ENCODE data around the gene MAGEA6. TPM values are rescaled to one million over a fixed set of nuclear protein-coding genes. Genes with fewer than 3 reads are reported as not detected.
"Not testable (repeated sequence)": the region's sequence is repeated elsewhere in the genome, so short reads cannot be mapped to it uniquely, and the experiment has no call there.

Gene MAGEA6
- not detected for total RNA-seq
- polyA plus RNA-seq (ENCODE audit: insufficient read depth in 1 of 8, insufficient read length in 8 of 8, low replicate concordance in 1 of 8) = under 1 TPM in 2 of 8 donors, not detected in 6; 0.06 to 0.10 TPM
- long read RNA-seq, donor 1 = 0 reads
- long read RNA-seq, donor 2 = 0 reads
- long read RNA-seq, donor 3 = 0 reads
- long read RNA-seq, donor 4 = 0 reads
- long read RNA-seq, donor 5 = 0 reads
- long read RNA-seq, donor 6 = 0 reads
- long read RNA-seq, donor 7 = 0 reads
- long read RNA-seq, donor 8 = 0 reads
- long read RNA-seq, donor 9 = 0 reads
- long read RNA-seq, donor 10 = 0 reads
- long read RNA-seq, donor 11 = 0 reads

GRCh38 chrX:152769549-152770289, at the start of gene MAGEA6:
Gene MAGEA6, minus strand, starts transcription at chrX:152769689. Its CDS starts 2,039 bp downstream, at chrX:152767650.
- not testable (repeated sequence) for H3K27ac ChIP-seq (ENCODE audit: low read length); H3K9me3 ChIP-seq (replicated peaks; ENCODE audit: control insufficient read depth, low read depth, low read length); DNase-seq; H3K36me3 ChIP-seq (ENCODE audit: control insufficient read depth, insufficient read depth, low read length); H3K4me1 ChIP-seq (ENCODE audit: control insufficient read depth, insufficient read depth, low read length); H3K27me3 ChIP-seq (ENCODE audit: control insufficient read depth, insufficient read depth, low read length); H3K4me3 ChIP-seq (ENCODE audit: low read length)
- no CpG with 5 or more reads among the region's 29 CpGs for WGBS (ENCODE audit: insufficient coverage)

DNA sequence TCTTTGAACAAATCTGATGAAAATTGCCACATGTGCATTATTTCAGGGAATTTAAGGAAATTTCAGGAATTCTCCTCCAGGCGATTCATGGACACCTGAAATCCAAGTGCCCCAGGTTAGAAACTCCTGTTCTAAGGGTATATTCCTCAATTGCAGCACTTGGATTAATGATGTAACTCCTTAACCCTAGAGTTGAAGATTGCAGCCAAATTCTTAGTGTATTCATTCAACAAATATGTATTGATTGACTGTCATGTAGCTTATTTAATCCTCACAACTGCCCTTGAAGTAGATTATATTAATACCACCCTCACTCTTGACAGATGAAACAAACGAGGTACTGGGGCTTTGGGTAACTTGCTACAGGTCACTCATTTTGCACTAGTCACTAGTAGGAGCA, 49.8 kb upstream of the MAGEA6 start:
- H3K4me1 ChIP-seq (ENCODE audit: control insufficient read depth, insufficient read depth, low read length) = no peaks in the 10 kb centered on the region
- DNase-seq = no peak
- no peak overlapping the region for H3K4me3 ChIP-seq (ENCODE audit: low read length)
- H3K36me3 ChIP-seq (ENCODE audit: control insufficient read depth, insufficient read depth, low read length) = no peaks in the 10 kb centered on the region
- no CpG with 5 or more reads among the region's 2 CpGs for WGBS (ENCODE audit: insufficient coverage)
- H3K27ac ChIP-seq (ENCODE audit: low read length) = no peak overlapping the region
- no peaks in the 10 kb centered on the region for H3K9me3 ChIP-seq (replicated peaks; ENCODE audit: control insufficient read depth, low read depth, low read length)
- H3K27me3 ChIP-seq (ENCODE audit: control insufficient read depth, insufficient read depth, low read length) = peaks cover 19% of the 10 kb centered on the region

GRCh38 chrX:152818356-152818755, 48.9 kb upstream of the MAGEA6 start:
- Histone ChIP-seq H3K4me3 (ENCODE audit: low read length) (no peak overlapping the region), H3K27ac (ENCODE audit: low read length) (no peak overlapping the region), H3K9me3 (replicated peaks; ENCODE audit: control insufficient read depth, low read depth, low read length) (no peaks in the 10 kb centered on the region), H3K27me3 (ENCODE audit: control insufficient read depth, insufficient read depth, low read length) (peaks cover 14% of the 10 kb centered on the region), H3K4me1 (ENCODE audit: control insufficient read depth, insufficient read depth, low read length) (no peaks in the 10 kb centered on the region), H3K36me3 (ENCODE audit: control insufficient read depth, insufficient read depth, low read length) (no peaks in the 10 kb centered on the region)
- no peak for DNase-seq
- WGBS (ENCODE audit: insufficient coverage) = 60% methylated on average over 2 of the region's 5 CpGs

- Histone ChIP-seq H3K36me3 (ENCODE audit: control insufficient read depth, insufficient read depth, low read length) (no peaks in the 10 kb centered on the region), H3K27ac (ENCODE audit: low read length) (no peak overlapping the region), H3K9me3 (replicated peaks; ENCODE audit: control insufficient read depth, low read depth, low read length) (no peaks in the 10 kb centered on the region), H3K27me3 (ENCODE audit: control insufficient read depth, insufficient read depth, low read length) (peaks cover 10% of the 10 kb centered on the region), H3K4me3 (ENCODE audit: low read length) (no peak overlapping the region), H3K4me1 (ENCODE audit: control insufficient read depth, insufficient read depth, low read length) (no peaks in the 10 kb centered on the region)
- DNase-seq = peak; percentile 43
- WGBS (ENCODE audit: insufficient coverage) = 25% methylated on average over 1 of the region's 6 CpGs
These were observed 47.7 kb upstream of the MAGEA6 start for GRCh38 chrX:152817078-152817764.

GRCh38 chrX:152814048-152814447, 44.6 kb upstream of the MAGEA6 start:
- WGBS (ENCODE audit: insufficient coverage) = 63% methylated on average over 5 of the region's 5 CpGs
- no peak for DNase-seq
- H3K9me3 ChIP-seq (replicated peaks; ENCODE audit: control insufficient read depth, low read depth, low read length) = no peaks in the 10 kb centered on the region
- H3K4me1 ChIP-seq (ENCODE audit: control insufficient read depth, insufficient read depth, low read length) = no peaks in the 10 kb centered on the region
- H3K27me3 ChIP-seq (ENCODE audit: control insufficient read depth, insufficient read depth, low read length) = peaks cover 17% of the 10 kb centered on the region
- no peak overlapping the region for H3K4me3 ChIP-seq (ENCODE audit: low read length)
- no peaks in the 10 kb centered on the region for H3K36me3 ChIP-seq (ENCODE audit: control insufficient read depth, insufficient read depth, low read length)
- H3K27ac ChIP-seq (ENCODE audit: low read length) = no peak overlapping the region

GRCh38 chrX:152813206-152813605, 43.7 kb upstream of the MAGEA6 start:
- Histone ChIP-seq H3K27ac (ENCODE audit: low read length) (no peak overlapping the region), H3K36me3 (ENCODE audit: control insufficient read depth, insufficient read depth, low read length) (no peaks in the 10 kb centered on the region), H3K4me3 (ENCODE audit: low read length) (no peak overlapping the region), H3K27me3 (ENCODE audit: control insufficient read depth, insufficient read depth, low read length) (peaks cover 17% of the 10 kb centered on the region), H3K9me3 (replicated peaks; ENCODE audit: control insufficient read depth, low read depth, low read length) (no peaks in the 10 kb centered on the region), H3K4me1 (ENCODE audit: control insufficient read depth, insufficient read depth, low read length) (no peaks in the 10 kb centered on the region)
- 52% methylated on average over 4 of the region's 5 CpGs for WGBS (ENCODE audit: insufficient coverage)
- no peak for DNase-seq

- Histone ChIP-seq H3K36me3 (ENCODE audit: control insufficient read depth, insufficient read depth, low read length) (no peaks in the 10 kb centered on the region), H3K9me3 (replicated peaks; ENCODE audit: control insufficient read depth, low read depth, low read length) (no peaks in the 10 kb centered on the region), H3K4me3 (ENCODE audit: low read length) (no peak overlapping the region), H3K27ac (ENCODE audit: low read length) (no peak overlapping the region), H3K27me3 (ENCODE audit: control insufficient read depth, insufficient read depth, low read length) (peaks cover 13% of the 10 kb centered on the region), H3K4me1 (ENCODE audit: control insufficient read depth, insufficient read depth, low read length) (no peaks in the 10 kb centered on the region)
- 39% methylated on average over 3 of the region's 4 CpGs for WGBS (ENCODE audit: insufficient coverage)
- no peak for DNase-seq
These were observed 40.9 kb upstream of the MAGEA6 start for GRCh38 chrX:152810403-152810802.

GRCh38 chrX:152806035-152806434, 36.5 kb upstream of the MAGEA6 start:
- Histone ChIP-seq H3K4me1 (ENCODE audit: control insufficient read depth, insufficient read depth, low read length) (no peaks in the 10 kb centered on the region), H3K36me3 (ENCODE audit: control insufficient read depth, insufficient read depth, low read length) (no peaks in the 10 kb centered on the region), H3K4me3 (ENCODE audit: low read length) (no peak overlapping the region), H3K27me3 (ENCODE audit: control insufficient read depth, insufficient read depth, low read length) (peaks cover 11% of the 10 kb centered on the region), H3K9me3 (replicated peaks; ENCODE audit: control insufficient read depth, low read depth, low read length) (no peaks in the 10 kb centered on the region), H3K27ac (ENCODE audit: low read length) (no peak overlapping the region)
- 57% methylated on average over 4 of the region's 4 CpGs for WGBS (ENCODE audit: insufficient coverage)
- DNase-seq = no peak

DNA sequence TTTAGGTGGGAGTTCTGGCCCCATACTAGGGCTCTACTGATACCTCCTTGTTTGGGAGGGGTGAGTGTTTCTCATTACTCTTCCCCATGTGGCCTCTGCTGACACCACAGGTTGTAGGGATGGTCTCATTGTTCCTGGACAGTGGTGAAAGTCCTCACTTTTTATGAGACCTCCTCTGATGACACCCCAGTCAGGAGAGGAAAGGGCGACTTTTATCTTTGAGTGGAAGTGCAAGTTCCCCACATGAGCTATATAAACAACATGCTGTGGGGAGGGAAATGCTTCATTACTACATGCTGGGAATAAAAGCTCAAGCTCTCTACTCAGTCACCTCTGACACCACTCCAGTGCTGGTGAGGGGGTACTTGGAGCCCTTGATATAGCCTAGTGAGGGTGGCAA, 29.5 kb upstream of the MAGEA6 start:
- Histone ChIP-seq H3K9me3 (replicated peaks; ENCODE audit: control insufficient read depth, low read depth, low read length) (no peaks in the 10 kb centered on the region), H3K27me3 (ENCODE audit: control insufficient read depth, insufficient read depth, low read length) (peaks cover 21% of the 10 kb centered on the region), H3K4me3 (ENCODE audit: low read length) (no peak overlapping the region), H3K27ac (ENCODE audit: low read length) (no peak overlapping the region), H3K36me3 (ENCODE audit: control insufficient read depth, insufficient read depth, low read length) (no peaks in the 10 kb centered on the region), H3K4me1 (ENCODE audit: control insufficient read depth, insufficient read depth, low read length) (no peaks in the 10 kb centered on the region)
- no CpG with 5 or more reads among the region's 1 CpG for WGBS (ENCODE audit: insufficient coverage)
- no peak for DNase-seq

- no CpG with 5 or more reads among the region's 3 CpGs for WGBS (ENCODE audit: insufficient coverage)
- H3K27me3 ChIP-seq (ENCODE audit: control insufficient read depth, insufficient read depth, low read length); DNase-seq; H3K9me3 ChIP-seq (replicated peaks; ENCODE audit: control insufficient read depth, low read depth, low read length); H3K4me1 ChIP-seq (ENCODE audit: control insufficient read depth, insufficient read depth, low read length); H3K27ac ChIP-seq (ENCODE audit: low read length); H3K36me3 ChIP-seq (ENCODE audit: control insufficient read depth, insufficient read depth, low read length); H3K4me3 ChIP-seq (ENCODE audit: low read length): not testable (repeated sequence)
These were observed 17.6 kb upstream of the MAGEA6 start for GRCh38 chrX:152787062-152787461.

Data from muscle of leg (tissue), 16 donors.